ENCODE results near the gene PTCD2.

DNA sequence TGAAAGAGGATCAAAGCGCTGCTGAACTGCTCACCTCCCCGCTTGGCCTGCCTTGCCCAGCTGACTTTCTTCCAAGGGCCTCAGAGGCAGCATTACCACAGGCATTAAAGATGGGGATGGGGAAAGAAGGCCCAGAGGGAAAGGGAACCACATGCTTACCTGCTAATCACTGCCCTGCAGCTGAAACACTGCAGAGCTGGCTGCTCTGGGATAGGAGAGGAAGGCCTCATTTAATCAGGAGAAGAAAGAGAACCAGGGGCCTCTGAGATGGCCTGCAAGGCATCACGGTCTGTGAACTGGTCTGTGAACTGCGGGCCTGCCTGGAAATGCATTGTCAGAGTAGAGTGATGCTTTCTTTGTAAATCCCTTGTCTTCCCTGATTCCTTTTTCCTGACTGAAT lies 44.8 kb downstream of the PTCD2 start:
- TF ChIP-seq CTCF (IDR thresholded peaks at IDR 0.05): no peak
- no peak for TF ChIP-seq POLR2AphosphoS5 (IDR thresholded peaks at IDR 0.05)
- no peak for TF ChIP-seq POLR2A (IDR thresholded peaks at IDR 0.05; ENCODE audit: low read depth)
- no peak for TF ChIP-seq EP300 (IDR thresholded peaks at IDR 0.05)

Data from esophagus muscularis mucosa (tissue), 4 donors.